PC-3 (cell line): Measurements from ENCODE around the gene FSIP1. TPM values are rescaled to one million over a fixed set of nuclear protein-coding genes. Genes with fewer than 3 reads are reported as not detected.

Source experiments
- ATAC-seq: fragments of 200-7000 bp; cut with Tn5 transposase; 2 replicates; pipeline ENCODE4 v1.9.1; 2020; ENCODE audit warnings: mild to moderate bottlenecking, moderate library complexity
- BruUV-seq: library from RNA; stranded (reverse); fragments of 400-500 nt; replicated peaks from 2 replicates; lab custom pipeline; 2021; lab: Mats Ljungman, UMichigan
- CTCF ChIA-PET: fragments of 300-600 bp; sonication (Branson Sonifier 250); formaldehyde crosslinking; loops from one replicate; lab custom pipeline; 2022; ENCODE audit warnings: antibody characterized with exemption; lab: Charles Lee
- POLR2A ChIA-PET: fragments of 300-600 bp; sonication (Branson Sonifier 250); formaldehyde crosslinking; loops from one replicate; lab custom pipeline; 2022; ENCODE audit warnings: antibody characterized with exemption; ENCODE audit not compliant: unreplicated experiment; lab: Charles Lee
- DNase-seq: peaks from one replicate; pipeline ENCODE4 v3.0.0-alpha.2; 2015
- H2AFZ ChIP-seq: fragments of 300-600 bp; sonication (generic); 2 replicates; pipeline ENCODE4 v1.6.0; 2016; ENCODE audit warnings: antibody characterized with exemption, low read length
- H3F3A ChIP-seq: fragments of 300-600 bp; sonication (generic); one replicate; pipeline ENCODE4 v1.6.0; 2017; ENCODE audit warnings: antibody characterized with exemption, low read length, control low read depth, mild to moderate bottlenecking; ENCODE audit not compliant: unreplicated experiment
- H3K27ac ChIP-seq: fragments of 300-600 bp; sonication (generic); 2 replicates; pipeline ENCODE4 v1.5.1; 2016; ENCODE audit warnings: mild to moderate bottlenecking, low read length
- H3K27me3 ChIP-seq: fragments of 300-600 bp; sonication (generic); 2 replicates; pipeline ENCODE4 v1.6.1; 2016; ENCODE audit warnings: low read length, mixed read lengths
- H3K36me3 ChIP-seq: fragments of 300-600 bp; sonication (generic); 2 replicates; pipeline ENCODE4 v1.6.1; 2016; ENCODE audit warnings: low read depth, mixed run types, low read length, mixed read lengths
- H3K4me1 ChIP-seq: fragments of 300-600 bp; sonication (generic); 2 replicates; pipeline ENCODE4 v1.5.1; 2016; ENCODE audit warnings: low read length; ENCODE audit not compliant: insufficient read depth
- H3K4me2 ChIP-seq: fragments of 300-600 bp; sonication (generic); 2 replicates; pipeline ENCODE4 v1.6.0; 2016; ENCODE audit warnings: low read length
- H3K4me3 ChIP-seq: fragments of 300-600 bp; sonication (generic); 2 replicates; pipeline ENCODE4 v1.5.1; 2016; ENCODE audit warnings: mild to moderate bottlenecking, low read length, mixed read lengths
- H3K79me2 ChIP-seq: fragments of 300-600 bp; sonication (generic); 2 replicates; pipeline ENCODE4 v1.6.1; 2017; ENCODE audit warnings: low read length, mixed read lengths
- H3K9ac ChIP-seq: fragments of 300-600 bp; sonication (generic); 2 replicates; pipeline ENCODE4 v1.6.0; 2016; ENCODE audit warnings: mild to moderate bottlenecking, low read length
- H3K9me2 ChIP-seq: fragments of 300-600 bp; sonication (generic); replicated peaks from 2 replicates; pipeline ENCODE4 v1.6.1; 2016; ENCODE audit warnings: mixed run types, low read length, mixed read lengths
- H3K9me3 ChIP-seq: fragments of 300-600 bp; sonication (generic); 2 replicates; pipeline ENCODE4 v1.6.1; 2016; ENCODE audit warnings: low read length, mixed read lengths
- H4K20me1 ChIP-seq: fragments of 300-600 bp; sonication (generic); 2 replicates; pipeline ENCODE4 v1.6.1; 2016; ENCODE audit warnings: low read length, mixed read lengths
- EZH2 ChIP-seq: fragments of 300-600 bp; sonication (generic); IDR thresholded peaks from one replicate; pipeline ENCODE4 v1.6.1; 2017; ENCODE audit warnings: antibody characterized with exemption, mild to moderate bottlenecking, low read length; ENCODE audit not compliant: unreplicated experiment
- EZH2phosphoT487 ChIP-seq: fragments of 300-600 bp; sonication (generic); IDR thresholded peaks from 2 replicates; pipeline ENCODE4 v1.6.1; 2018; ENCODE audit warnings: mild to moderate bottlenecking, antibody characterized with exemption, low read length, borderline replicate concordance
- intact Hi-C: fragments of 100-400 bp; cut with micrococcal nuclease; formaldehyde crosslinking; loops from 2 replicates; pipeline ENCODE4 v1.9.0; 2023
- total RNA-seq: library from RNA; depleted of rRNA; stranded (reverse); fragments of >200 nt; gene quantifications from 2 replicates; pipeline ENCODE4 v1.2.3, GENCODE V29; 2014
- TF ChIP-seq, protein P1 (sequence below): fragments of 300-600 bp; sonication (generic); conservative IDR thresholded peaks from 2 replicates; pipeline ENCODE4 v1.5.1; 2017; ENCODE audit warnings: antibody characterized with exemption, low read depth, mild to moderate bottlenecking, low read length

The FSIP1 gene
- total RNA-seq, 1 experiment from 2014 or later = 0.07 TPM

DNA sequence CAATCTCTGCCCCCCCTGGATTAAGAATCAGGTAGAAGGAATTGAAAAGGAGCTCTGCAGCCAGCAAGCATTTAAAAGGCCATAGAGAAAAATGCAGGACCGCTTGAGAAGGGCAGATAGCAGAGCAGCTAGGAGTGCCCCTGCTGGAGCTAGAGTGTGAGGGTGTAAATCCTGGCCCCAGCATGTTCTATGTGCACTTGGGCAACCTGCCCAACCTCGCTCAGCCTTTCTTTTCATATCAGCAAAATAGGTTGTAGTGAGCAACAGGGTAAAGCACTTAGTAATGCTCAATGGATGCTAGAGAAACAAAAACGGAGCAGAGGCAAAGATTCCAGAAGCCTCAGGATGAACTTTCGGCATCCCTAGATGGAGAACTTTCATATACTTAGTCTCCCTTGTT, 226.8 kb downstream of the FSIP1 start:
- TF ChIP-seq, protein P1, sequence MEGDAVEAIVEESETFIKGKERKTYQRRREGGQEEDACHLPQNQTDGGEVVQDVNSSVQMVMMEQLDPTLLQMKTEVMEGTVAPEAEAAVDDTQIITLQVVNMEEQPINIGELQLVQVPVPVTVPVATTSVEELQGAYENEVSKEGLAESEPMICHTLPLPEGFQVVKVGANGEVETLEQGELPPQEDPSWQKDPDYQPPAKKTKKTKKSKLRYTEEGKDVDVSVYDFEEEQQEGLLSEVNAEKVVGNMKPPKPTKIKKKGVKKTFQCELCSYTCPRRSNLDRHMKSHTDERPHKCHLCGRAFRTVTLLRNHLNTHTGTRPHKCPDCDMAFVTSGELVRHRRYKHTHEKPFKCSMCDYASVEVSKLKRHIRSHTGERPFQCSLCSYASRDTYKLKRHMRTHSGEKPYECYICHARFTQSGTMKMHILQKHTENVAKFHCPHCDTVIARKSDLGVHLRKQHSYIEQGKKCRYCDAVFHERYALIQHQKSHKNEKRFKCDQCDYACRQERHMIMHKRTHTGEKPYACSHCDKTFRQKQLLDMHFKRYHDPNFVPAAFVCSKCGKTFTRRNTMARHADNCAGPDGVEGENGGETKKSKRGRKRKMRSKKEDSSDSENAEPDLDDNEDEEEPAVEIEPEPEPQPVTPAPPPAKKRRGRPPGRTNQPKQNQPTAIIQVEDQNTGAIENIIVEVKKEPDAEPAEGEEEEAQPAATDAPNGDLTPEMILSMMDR = no peak
- no peak for TF ChIP-seq EZH2phosphoT487
- TF ChIP-seq EZH2 = no peak
- Histone ChIP-seq H3K36me3 (no peaks in the 10 kb centered on the region), H3F3A (no peaks in the 10 kb centered on the region), H3K9me2 (no peaks in the 10 kb centered on the region), H3K27me3 (no peaks in the 10 kb centered on the region), H3K9ac (no peak overlapping the region), H3K9me3 (no peaks in the 10 kb centered on the region), H4K20me1 (no peaks in the 10 kb centered on the region), H2AFZ (no peak overlapping the region), H3K79me2 (no peaks in the 10 kb centered on the region), H3K27ac (no peak overlapping the region), H3K4me1 (no peaks in the 10 kb centered on the region), H3K4me2 (no peak overlapping the region), H3K4me3 (no peak overlapping the region)
- intact Hi-C loops = no loop called here
- ATAC-seq (no peak), DNase-seq (no peak)
- ChIA-PET POLR2A (no interaction called here), CTCF (no interaction called here)
- BruUV-seq = no TSS peak

DNA sequence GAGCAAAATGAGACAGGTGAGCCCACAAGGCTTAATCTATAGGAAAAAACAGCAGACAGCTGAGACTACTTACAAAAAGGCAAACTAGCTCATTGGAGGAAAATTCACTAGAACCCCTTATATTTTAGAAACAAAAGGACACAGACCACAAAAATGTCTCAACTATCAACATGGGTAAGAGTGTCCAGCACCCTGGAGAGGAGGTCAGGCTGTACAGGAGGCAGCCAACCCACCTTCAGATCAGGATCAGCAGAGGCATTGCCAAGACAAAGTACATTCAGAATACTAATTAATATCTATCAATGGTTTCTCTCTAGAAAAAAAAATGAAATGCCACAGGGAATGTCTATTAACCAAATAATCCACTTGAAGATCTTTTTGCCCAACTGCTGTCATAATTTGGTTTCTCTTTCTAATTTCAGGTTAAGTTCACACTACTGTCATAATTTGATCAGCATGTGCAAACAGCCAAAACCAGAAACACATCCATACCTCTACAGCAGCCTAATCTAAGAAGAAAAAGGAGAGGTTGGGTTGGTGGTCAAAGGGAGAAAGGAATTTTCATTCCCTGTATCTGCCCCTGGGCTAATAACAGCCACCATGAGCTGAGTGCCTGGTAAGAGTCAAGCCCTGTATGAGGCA, 227.8 kb downstream of the FSIP1 start:
- H3K79me2 ChIP-seq = no peaks in the 10 kb centered on the region
- ATAC-seq = no peak
- H3K4me2 ChIP-seq = no peak overlapping the region
- no peaks in the 10 kb centered on the region for H4K20me1 ChIP-seq
- DNase-seq = no peak
- intact Hi-C loops = no loop called here
- ChIA-PET POLR2A (no interaction called here), CTCF (no interaction called here)
- H3K27me3 ChIP-seq = no peaks in the 10 kb centered on the region
- no peaks in the 10 kb centered on the region for H3K9me3 ChIP-seq
- no peak overlapping the region for H3K9ac ChIP-seq
- no peaks in the 10 kb centered on the region for H3K4me1 ChIP-seq
- no peaks in the 10 kb centered on the region for H3F3A ChIP-seq
- H3K36me3 ChIP-seq = no peaks in the 10 kb centered on the region
- H2AFZ ChIP-seq = no peak overlapping the region
- no peaks in the 10 kb centered on the region for H3K9me2 ChIP-seq
- no peak overlapping the region for H3K27ac ChIP-seq
- no peak overlapping the region for H3K4me3 ChIP-seq
- TF ChIP-seq EZH2phosphoT487 = no peak
- no TSS peak for BruUV-seq

DNA sequence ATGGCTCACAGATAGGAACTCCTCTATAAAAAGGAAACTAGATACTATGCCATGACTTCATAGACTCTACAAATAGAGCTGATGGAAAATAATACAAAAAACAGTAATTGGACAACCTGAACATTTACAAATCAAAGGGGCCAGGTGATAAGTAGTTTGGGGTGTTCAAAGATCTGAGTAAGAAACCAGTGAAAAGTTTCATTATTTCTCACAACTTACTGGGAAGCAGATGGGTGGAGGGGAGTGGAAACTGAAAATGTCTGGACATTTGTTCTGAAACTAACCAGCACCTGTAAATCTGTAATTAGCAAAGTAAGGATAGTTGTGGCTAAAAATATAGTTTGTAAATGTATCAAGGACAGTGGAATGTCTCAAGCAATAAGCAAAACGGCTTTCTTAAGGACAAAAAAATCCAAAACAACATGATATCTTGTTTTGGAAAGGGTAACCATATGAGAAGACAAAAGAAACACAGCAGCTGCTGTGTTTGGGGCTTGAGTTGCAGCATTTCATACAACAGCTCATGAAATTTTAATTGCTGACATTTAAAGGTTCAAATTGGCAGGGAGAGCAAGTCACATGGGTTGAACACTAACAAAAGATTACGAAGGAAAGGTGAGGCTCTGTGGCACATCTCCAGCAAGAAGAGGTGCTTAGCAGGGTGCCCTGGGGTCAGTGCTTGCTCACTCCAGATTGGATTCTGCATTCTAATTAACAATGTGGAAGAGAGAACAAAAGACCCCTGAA, 228.5 kb downstream of the FSIP1 start:
- no peaks in the 10 kb centered on the region for H3F3A ChIP-seq
- no peak overlapping the region for H3K4me3 ChIP-seq
- ChIA-PET CTCF (no interaction called here), POLR2A (no interaction called here)
- H3K9me3 ChIP-seq = no peaks in the 10 kb centered on the region
- no TSS peak for BruUV-seq
- no peaks in the 10 kb centered on the region for H3K27me3 ChIP-seq
- H3K9me2 ChIP-seq = no peaks in the 10 kb centered on the region
- no peak overlapping the region for H3K9ac ChIP-seq
- H4K20me1 ChIP-seq = no peaks in the 10 kb centered on the region
- TF ChIP-seq, protein P1 = no peak
- TF ChIP-seq EZH2phosphoT487 (no peak), EZH2 (no peak)
- H3K27ac ChIP-seq = no peak overlapping the region
- no peaks in the 10 kb centered on the region for H3K79me2 ChIP-seq
- no peaks in the 10 kb centered on the region for H3K36me3 ChIP-seq
- no peak for DNase-seq
- H3K4me1 ChIP-seq = no peaks in the 10 kb centered on the region
- ATAC-seq = no peak
- no peak overlapping the region for H3K4me2 ChIP-seq
- intact Hi-C loops = no loop called here
- no peak overlapping the region for H2AFZ ChIP-seq
